SK-N-SH (cell line): ENCODE results near the gene GDF9.

Experiments used
- CHD2 ChIP-seq: fragments of 150-350 bp; IDR thresholded peaks from 2 replicates; pipeline ENCODE4 v1.6.1; 2018; ENCODE audit warnings: low read length; ENCODE audit not compliant: partially characterized antibody
- EP300 ChIP-seq, 2 experiments: IDR thresholded peaks; 2 replicates each; pipeline versions ENCODE4 v1.4.0 to v1.6.1; 2012; ENCODE audit warnings: borderline replicate concordance in 1 of 2, low read depth in 1 of 2, low read length in 1 of 2
- EZH2phosphoT487 ChIP-seq: fragments of 200-600 bp; sonication (generic); IDR thresholded peaks from 2 replicates; pipeline ENCODE4 v1.6.1; 2017; ENCODE audit warnings: low read depth, mixed run types, mild to moderate bottlenecking, antibody characterized with exemption, moderate library complexity, borderline replicate concordance
- NRF1 ChIP-seq: IDR thresholded peaks from 2 replicates; pipeline ENCODE4 v1.6.1; 2012; ENCODE audit warnings: low read depth, mild to moderate bottlenecking, low read length
- TF ChIP-seq, protein P1 (sequence below): fragments of 200-600 bp; sonication (generic); IDR thresholded peaks from 2 replicates; pipeline ENCODE4 v1.6.1; 2017; ENCODE audit warnings: antibody characterized with exemption, mild to moderate bottlenecking, moderate library complexity
- TF ChIP-seq, protein P2 (sequence below): IDR thresholded peaks from 2 replicates; pipeline ENCODE4 v1.4.0; 2012; ENCODE audit warnings: low read depth, borderline replicate concordance

DNA sequence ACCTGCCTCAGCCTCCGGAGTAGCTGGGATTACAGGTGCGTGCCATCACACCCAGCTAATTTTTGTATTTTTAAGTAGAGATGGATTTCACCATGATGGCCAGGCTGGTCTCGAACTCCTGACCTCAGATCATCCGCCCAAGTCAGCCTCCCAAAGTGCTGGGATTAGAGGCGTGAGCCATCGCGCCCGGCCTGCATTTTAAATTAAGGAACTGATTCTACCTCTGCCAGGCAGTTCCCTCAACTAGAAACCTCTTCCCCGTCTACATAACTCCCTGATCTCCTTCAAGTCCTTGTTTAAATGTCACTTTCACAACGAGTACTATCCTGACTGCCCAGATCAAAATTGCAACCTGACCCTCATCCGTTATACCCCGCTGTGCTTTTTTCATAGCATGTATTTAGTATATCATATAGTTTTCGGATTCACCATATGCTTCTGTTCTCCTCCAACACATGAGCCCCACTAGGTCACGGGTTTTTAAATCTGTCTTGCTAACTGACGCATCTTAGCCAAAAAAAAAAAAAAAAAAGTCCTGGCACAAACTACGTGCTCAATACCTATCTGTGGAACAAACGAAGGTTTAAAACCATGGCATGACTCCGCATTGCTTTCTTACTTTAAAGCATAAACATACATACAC lies 54.0 kb downstream of the GDF9 start:
- TF ChIP-seq EZH2phosphoT487 (no peak), EP300 (IDR thresholded peaks at IDR 0.05; ENCODE audit: borderline replicate concordance in 1 of 2, low read depth in 1 of 2, low read length in 1 of 2) (no peak), CHD2 (no peak), NRF1 (no peak)
- TF ChIP-seq, protein P1, sequence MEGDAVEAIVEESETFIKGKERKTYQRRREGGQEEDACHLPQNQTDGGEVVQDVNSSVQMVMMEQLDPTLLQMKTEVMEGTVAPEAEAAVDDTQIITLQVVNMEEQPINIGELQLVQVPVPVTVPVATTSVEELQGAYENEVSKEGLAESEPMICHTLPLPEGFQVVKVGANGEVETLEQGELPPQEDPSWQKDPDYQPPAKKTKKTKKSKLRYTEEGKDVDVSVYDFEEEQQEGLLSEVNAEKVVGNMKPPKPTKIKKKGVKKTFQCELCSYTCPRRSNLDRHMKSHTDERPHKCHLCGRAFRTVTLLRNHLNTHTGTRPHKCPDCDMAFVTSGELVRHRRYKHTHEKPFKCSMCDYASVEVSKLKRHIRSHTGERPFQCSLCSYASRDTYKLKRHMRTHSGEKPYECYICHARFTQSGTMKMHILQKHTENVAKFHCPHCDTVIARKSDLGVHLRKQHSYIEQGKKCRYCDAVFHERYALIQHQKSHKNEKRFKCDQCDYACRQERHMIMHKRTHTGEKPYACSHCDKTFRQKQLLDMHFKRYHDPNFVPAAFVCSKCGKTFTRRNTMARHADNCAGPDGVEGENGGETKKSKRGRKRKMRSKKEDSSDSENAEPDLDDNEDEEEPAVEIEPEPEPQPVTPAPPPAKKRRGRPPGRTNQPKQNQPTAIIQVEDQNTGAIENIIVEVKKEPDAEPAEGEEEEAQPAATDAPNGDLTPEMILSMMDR = no peak
- TF ChIP-seq, protein P2, sequence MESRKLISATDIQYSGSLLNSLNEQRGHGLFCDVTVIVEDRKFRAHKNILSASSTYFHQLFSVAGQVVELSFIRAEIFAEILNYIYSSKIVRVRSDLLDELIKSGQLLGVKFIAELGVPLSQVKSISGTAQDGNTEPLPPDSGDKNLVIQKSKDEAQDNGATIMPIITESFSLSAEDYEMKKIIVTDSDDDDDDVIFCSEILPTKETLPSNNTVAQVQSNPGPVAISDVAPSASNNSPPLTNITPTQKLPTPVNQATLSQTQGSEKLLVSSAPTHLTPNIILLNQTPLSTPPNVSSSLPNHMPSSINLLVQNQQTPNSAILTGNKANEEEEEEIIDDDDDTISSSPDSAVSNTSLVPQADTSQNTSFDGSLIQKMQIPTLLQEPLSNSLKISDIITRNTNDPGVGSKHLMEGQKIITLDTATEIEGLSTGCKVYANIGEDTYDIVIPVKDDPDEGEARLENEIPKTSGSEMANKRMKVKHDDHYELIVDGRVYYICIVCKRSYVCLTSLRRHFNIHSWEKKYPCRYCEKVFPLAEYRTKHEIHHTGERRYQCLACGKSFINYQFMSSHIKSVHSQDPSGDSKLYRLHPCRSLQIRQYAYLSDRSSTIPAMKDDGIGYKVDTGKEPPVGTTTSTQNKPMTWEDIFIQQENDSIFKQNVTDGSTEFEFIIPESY = no peak
